Pancreas (tissue), 10 donors: ENCODE results near the gene ZNF17. TPM values are rescaled to one million over a fixed set of nuclear protein-coding genes. Genes with fewer than 3 reads are reported as not detected.
"Not testable (repeated sequence)": the region's sequence is repeated elsewhere in the genome, so short reads cannot be mapped to it uniquely, and the experiment has no call there.

ENCODE experiments used
- ATAC-seq, 4 donors: fragments of 200-7000 bp; cut with Tn5 transposase; one replicate each; pipeline versions ENCODE4 v1.8.0 to v1.9.1; 2020; ENCODE audit warnings: mild to moderate bottlenecking in 4 of 4, moderate library complexity in 4 of 4
- DNase-seq, 6 donors: peaks; one replicate each; pipeline ENCODE4 v3.0.0-alpha.2; 2020
- FAIRE-seq: peaks from 2 replicates; lab custom pipeline; 2012; peaks lifted over from hg19 to GRCh38; lab: Jason Lieb, UNC
- H3K27ac ChIP-seq, 4 donors: fragments of 200-600 bp; sonication (generic); 1 replicate in 3 of 4; 2 replicates in 1 of 4; pipeline versions ENCODE4 v1.5.0 to v1.8.0; 2020
- H3K27me3 ChIP-seq, 4 donors: fragments of 200-600 bp; one replicate each; pipeline ENCODE4 v1.8.0; 2021
- H3K36me3 ChIP-seq, 3 donors: fragments of 200-600 bp; sonication (generic) in 1 of 3; one replicate each; pipeline versions ENCODE4 v1.5.0 to v1.8.0; 2020 to 2021
- H3K4me1 ChIP-seq, 3 donors: fragments of 200-600 bp; one replicate each; pipeline ENCODE4 v1.8.0; 2021
- H3K4me3 ChIP-seq, 4 donors: fragments of 200-600 bp; sonication (generic) in 2 of 4; one replicate each; pipeline versions ENCODE4 v1.5.0 to v1.8.0; 2020 to 2021
- H3K9me3 ChIP-seq, 4 donors: fragments of 200-600 bp; one replicate each; pipeline ENCODE4 v1.8.0; 2021
- CTCF ChIP-seq, 4 donors: fragments of 200-600 bp; sonication (generic) in 3 of 4; IDR thresholded peaks; one replicate each; pipeline versions ENCODE4 v1.5.0 to v1.8.0; 2021; ENCODE audit warnings: antibody characterized with exemption in 4 of 4
- WGBS, 2 donors: extraction: QIAGEN DNeasy Blood & Tissue Kit; methylation state at CpG; one replicate each; pipeline ENCODE4 v1.1.7; 2013; 5-methylcytosine and 5-hydroxymethylcytosine counted together
- intact Hi-C, 3 donors: fragments of 100-400 bp; cut with DNase I; formaldehyde crosslinking; loops; one replicate each; pipeline versions ENCODE4 v1.11.1 to v1.14.2; 2022
- polyA plus RNA-seq, 2 donors: library from polyadenylated mRNA; stranded (reverse); fragments of 200-250 nt; gene quantifications; one replicate each; pipeline ENCODE4 v1.2.3, GENCODE V29; 2013
- total RNA-seq, 6 donors: library from RNA; stranded (reverse); fragmentation: NEBNext Ultra II Directional in 4 of 6; extraction: Animal tissue kit (Norgen Biotek cat#: 25700) in 4 of 6; gene quantifications; one replicate each; pipeline versions ENCODE4 v1.2.1 to v1.2.4, GENCODE V29; 2021 to 2023
- donor health status: healthy with polysubstance abuse.
- donor health status: DM: no; HTN: no; CAD: no; lungs with moderate emphysema.
- donor health status: DM: no; HTN: no; CAD: no.
- donor health status: control.
- donor health status: control.
- donor health status: Bipolar disorder and iron deficiency.
- donor health status: DM: yes; HTN: yes; CAD: no.
- donor health status: DM: no; HTN: no; CAD: no.
- donor health status: DM: no; HTN: no; CAD: no.
- donor health status: DM: yes; HTN: yes; CAD: no.

Gene ZNF17
- total and polyA plus RNA-seq, 8 donors: 2.3 to 6.8 (median 4.3) TPM

DNA sequence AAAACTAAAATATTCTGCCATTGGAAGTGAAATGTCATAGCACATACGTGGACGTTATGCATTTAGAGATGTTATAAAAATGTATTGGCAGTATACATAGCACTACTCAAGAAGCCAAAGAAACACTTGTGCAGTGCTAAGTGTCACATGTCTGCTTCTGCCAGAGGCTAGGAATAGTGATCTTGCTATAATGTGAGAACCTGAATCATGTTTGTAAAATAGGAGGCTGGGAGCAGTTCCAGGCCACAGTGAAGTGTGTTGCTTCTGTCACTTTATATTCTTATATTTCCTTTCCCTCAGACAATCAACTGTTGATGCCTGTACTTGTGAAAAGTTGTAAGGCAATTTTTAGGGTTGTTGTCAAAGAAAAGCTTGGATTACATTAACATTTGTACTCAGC lies 44.2 kb upstream of the ZNF17 start:
- DNase-seq (no peak), FAIRE-seq (no peak), ATAC-seq (no peak)
- 88 to 94% methylated on average over 2 of the region's 2 CpGs for WGBS, 2 donors
- no peaks in the 10 kb centered on the region for H3K9me3 ChIP-seq
- no peaks in the 10 kb centered on the region for H3K27me3 ChIP-seq
- intact Hi-C loops: no loop called here
- H3K27ac ChIP-seq: no peak overlapping the region
- H3K4me1 ChIP-seq: peaks cover 3 to 5% (median 3%) of the 10 kb centered on the region in 3 donors
- H3K36me3 ChIP-seq: no peaks in the 10 kb centered on the region
- H3K4me3 ChIP-seq: no peak overlapping the region
- no peak for TF ChIP-seq CTCF (IDR thresholded peaks at IDR 0.05)

DNA sequence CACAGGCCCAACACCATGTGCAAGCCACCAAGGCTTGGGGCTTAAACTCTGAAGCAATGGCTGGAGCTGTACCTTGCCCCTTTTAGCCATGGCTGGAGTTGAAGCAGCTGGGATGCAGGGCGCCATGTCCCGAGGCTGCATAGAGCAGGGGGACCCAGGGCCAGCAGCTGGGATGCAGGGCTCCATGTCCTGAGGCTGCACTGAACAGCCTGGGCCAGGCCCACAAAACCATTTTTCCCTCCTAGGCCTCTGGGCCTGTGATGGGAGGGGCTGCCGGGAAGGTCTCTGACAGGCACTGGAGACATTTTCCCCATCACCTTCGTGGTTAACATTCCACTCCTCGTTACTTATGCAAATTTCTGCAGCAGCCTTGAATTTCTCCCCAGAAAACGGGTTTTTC lies 36.8 kb upstream of the ZNF17 start:
- H3K9me3 ChIP-seq: no peaks in the 10 kb centered on the region
- H3K36me3 ChIP-seq: peaks cover 0 to 20% (median 0%) of the 10 kb centered on the region in 3 donors
- no peak overlapping the region for H3K27ac ChIP-seq
- FAIRE-seq (no peak), ATAC-seq (no peak), DNase-seq (no peak)
- H3K27me3 ChIP-seq: no peaks in the 10 kb centered on the region
- TF ChIP-seq CTCF (IDR thresholded peaks at IDR 0.05): no peak
- 95 to 99% methylated on average over 6 of the region's 6 CpGs for WGBS, 2 donors
- intact Hi-C loops: no loop called here
- H3K4me1 ChIP-seq: no peaks in the 10 kb centered on the region
- H3K4me3 ChIP-seq: no peak overlapping the region

- H3K4me3 ChIP-seq, H3K9me3 ChIP-seq, ATAC-seq, H3K4me1 ChIP-seq, DNase-seq, H3K27me3 ChIP-seq, FAIRE-seq, intact Hi-C loops, H3K27ac ChIP-seq: not testable (repeated sequence)
- 93 to 98% methylated on average over 2 of the region's 2 CpGs for WGBS, 2 donors
- peaks cover 0 to 20% (median 0%) of the 10 kb centered on the region in 3 donors for H3K36me3 ChIP-seq
Observed at GRCh38 chr19:57374647-57375046, 36.3 kb upstream of the ZNF17 start.

DNA sequence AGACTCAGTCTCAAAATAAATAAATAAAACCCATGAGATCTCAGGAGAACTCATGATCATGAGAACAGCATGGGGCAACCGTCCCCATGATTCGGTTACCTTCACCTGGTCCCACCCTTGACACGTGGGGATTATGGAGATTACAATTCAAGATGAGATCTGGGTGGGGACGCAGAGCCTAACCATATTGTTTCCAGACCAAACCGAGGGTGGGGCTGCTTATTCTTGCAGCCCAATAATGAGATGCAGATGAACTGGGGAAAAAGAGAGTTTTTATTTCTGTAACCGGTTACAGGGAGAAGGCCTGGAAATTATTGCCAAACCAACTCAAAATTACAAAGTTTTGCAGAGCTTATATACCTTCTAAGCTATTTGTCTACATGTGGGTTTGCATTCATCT lies 34.8 kb upstream of the ZNF17 start:
- DNase-seq: no peak
- Histone ChIP-seq H3K36me3 (peaks cover 0 to 20% (median 0%) of the 10 kb centered on the region in 3 donors), H3K27me3 (no peaks in the 10 kb centered on the region), H3K4me3 (no peak overlapping the region), H3K9me3 (no peaks in the 10 kb centered on the region), H3K27ac (no peak overlapping the region), H3K4me1 (no peaks in the 10 kb centered on the region)
- TF ChIP-seq CTCF (IDR thresholded peaks at IDR 0.05): no peak
- 89 to 97% methylated on average over 6 of the region's 6 CpGs for WGBS, 2 donors
- FAIRE-seq: no peak
- no peak for ATAC-seq
- intact Hi-C loops: no loop called here

DNA sequence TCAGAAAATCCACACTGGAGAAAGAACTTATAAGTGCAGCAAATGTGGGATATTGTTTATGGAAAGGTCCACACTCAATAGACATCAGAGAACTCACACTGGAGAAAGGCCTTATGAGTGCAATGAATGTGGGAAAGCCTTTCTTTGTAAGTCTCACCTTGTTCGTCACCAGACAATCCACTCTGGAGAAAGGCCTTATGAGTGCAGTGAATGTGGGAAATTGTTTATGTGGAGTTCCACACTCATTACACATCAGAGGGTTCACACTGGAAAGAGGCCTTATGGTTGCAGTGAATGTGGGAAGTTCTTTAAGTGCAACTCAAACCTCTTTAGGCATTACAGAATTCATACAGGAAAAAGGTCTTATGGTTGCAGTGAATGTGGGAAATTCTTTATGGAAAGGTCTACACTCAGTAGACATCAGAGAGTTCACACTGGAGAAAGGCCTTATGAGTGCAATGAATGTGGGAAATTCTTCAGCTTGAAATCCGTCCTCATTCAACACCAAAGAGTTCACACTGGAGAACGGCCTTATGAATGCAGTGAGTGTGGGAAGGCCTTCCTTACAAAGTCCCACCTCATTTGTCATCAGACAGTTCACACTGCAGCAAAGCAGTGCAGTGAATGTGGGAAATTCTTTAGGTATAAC lies 33.3 kb upstream of the ZNF17 start:
- no peaks in the 10 kb centered on the region for H3K27me3 ChIP-seq
- ATAC-seq: no peak
- no peaks in the 10 kb centered on the region for H3K4me1 ChIP-seq
- no peaks in the 10 kb centered on the region for H3K9me3 ChIP-seq
- 87 to 95% methylated on average over 3 of the region's 3 CpGs for WGBS, 2 donors
- H3K4me3 ChIP-seq: no peak overlapping the region
- no peak overlapping the region for H3K27ac ChIP-seq
- H3K36me3 ChIP-seq: peaks cover 0 to 20% (median 0%) of the 10 kb centered on the region in 3 donors
- no peak for TF ChIP-seq CTCF (IDR thresholded peaks at IDR 0.05)
- no peak for FAIRE-seq
- intact Hi-C loops: no loop called here
- DNase-seq: no peak
